H1 (cell line): Measurements from ENCODE around the gene CD28.

Source experiments
- ATF2 ChIP-seq: IDR thresholded peaks from 2 replicates; pipeline ENCODE4 v1.6.1; 2012; ENCODE audit warnings: low read length, inconsistent platforms
- ATF3 ChIP-seq: IDR thresholded peaks from 2 replicates; pipeline ENCODE4 v1.6.1; 2011; ENCODE audit warnings: low read depth, mild to moderate bottlenecking, low read length; ENCODE audit not compliant: insufficient read depth
- CEBPB ChIP-seq: IDR thresholded peaks from 2 replicates; pipeline ENCODE4 v1.6.1; 2012; ENCODE audit warnings: low read depth, low read length
- CTCF ChIP-seq, 3 experiments: IDR thresholded peaks; 1 replicate in 2 of 3; 2 replicates in 1 of 3; pipeline versions ENCODE4 v1.5.1 to v1.6.1; 2011; ENCODE audit warnings: low read length in 3 of 3, mild to moderate bottlenecking in 3 of 3, inconsistent platforms in 2 of 3, low read depth in 1 of 3, moderate library complexity in 1 of 3; ENCODE audit not compliant: insufficient read depth in 1 of 3; ENCODE audit errors: control extremely low read depth in 1 of 3
- EP300 ChIP-seq, 2 experiments: IDR thresholded peaks; 1 replicate in 1 of 2; 2 replicates in 1 of 2; pipeline ENCODE4 v1.6.1; 2011 to 2012; ENCODE audit warnings: low read depth in 2 of 2, low read length in 2 of 2, mild to moderate bottlenecking in 2 of 2, borderline replicate concordance in 1 of 2, inconsistent platforms in 1 of 2, moderate library complexity in 1 of 2
- GABPA ChIP-seq: IDR thresholded peaks from 2 replicates; pipeline ENCODE4 v1.6.1; 2011; ENCODE audit warnings: mild to moderate bottlenecking, low read length, moderate library complexity, borderline replicate concordance; ENCODE audit not compliant: insufficient read depth
- GTF2F1 ChIP-seq: IDR thresholded peaks from 2 replicates; pipeline ENCODE4 v1.6.1; 2012; ENCODE audit warnings: low read depth, low read length, improper control_type of control experiment, borderline replicate concordance
- MAFK ChIP-seq: IDR thresholded peaks from 2 replicates; pipeline ENCODE4 v1.6.1; 2012; ENCODE audit warnings: low read depth, mild to moderate bottlenecking, improper control_type of control experiment, low read length
- MAX ChIP-seq: IDR thresholded peaks from 2 replicates; pipeline ENCODE4 v1.6.1; 2012; ENCODE audit warnings: inconsistent platforms
- NRF1 ChIP-seq: IDR thresholded peaks from 2 replicates; pipeline ENCODE4 v1.6.1; 2011; ENCODE audit warnings: mild to moderate bottlenecking, low read depth, low read length, improper control_type of control experiment
- POLR2A ChIP-seq, 2 experiments: IDR thresholded peaks; 1 replicate in 1 of 2; 2 replicates in 1 of 2; pipeline ENCODE4 v1.6.1; 2011; ENCODE audit warnings: low read depth in 2 of 2, low read length in 2 of 2, mild to moderate bottlenecking in 2 of 2; ENCODE audit errors: control extremely low read depth in 1 of 2
- RBBP5 ChIP-seq: IDR thresholded peaks from 2 replicates; pipeline ENCODE4 v1.7.1; 2012; ENCODE audit warnings: low read depth, mild to moderate bottlenecking, inconsistent platforms, low read length, moderate library complexity, borderline replicate concordance
- RFX5 ChIP-seq: IDR thresholded peaks from 2 replicates; pipeline ENCODE4 v1.6.1; 2011; ENCODE audit warnings: low read depth, low read length, improper control_type of control experiment, borderline replicate concordance
- USF2 ChIP-seq: IDR thresholded peaks from 2 replicates; pipeline ENCODE4 v1.6.1; 2011; ENCODE audit warnings: low read length, improper control_type of control experiment

- TF ChIP-seq RBBP5 = no peak
- no peak for TF ChIP-seq RFX5
- TF ChIP-seq GABPA = no peak
- TF ChIP-seq GTF2F1 = no peak
- TF ChIP-seq ATF3 = no peak
- no peak for TF ChIP-seq CTCF (IDR thresholded peaks at IDR 0.05; ENCODE audit: control extremely low read depth in 1 of 3, insufficient read depth in 1 of 3, low read depth in 1 of 3, low read length in 3 of 3)
- no peak for TF ChIP-seq CEBPB
- TF ChIP-seq NRF1 = no peak
- no peak for TF ChIP-seq EP300 (IDR thresholded peaks at IDR 0.05; ENCODE audit: borderline replicate concordance in 1 of 2, low read depth in 2 of 2, low read length in 2 of 2)
- no peak for TF ChIP-seq USF2
- TF ChIP-seq MAX = no peak
- no peak for TF ChIP-seq MAFK
- no peak for TF ChIP-seq POLR2A (IDR thresholded peaks at IDR 0.05; ENCODE audit: control extremely low read depth in 1 of 2, low read depth in 2 of 2, low read length in 2 of 2)
- no peak for TF ChIP-seq ATF2
Measured at GRCh38 chr2:203692031-203692710, 14.3 kb upstream of the CD28 start.
